AG10803 (cell line): ENCODE measurements around the gene CLECL1.

Source experiments
- DNase-seq: peaks from one replicate; pipeline ENCODE4 v3.0.0; 2010; ENCODE audit warnings: low read depth
- H3K4me3 ChIP-seq: 2 replicates; pipeline ENCODE4 v1.5.1; 2011; ENCODE audit warnings: mild to moderate bottlenecking, low read length, control low read depth
- CTCF ChIP-seq: conservative IDR thresholded peaks from 2 replicates; pipeline ENCODE4 v1.5.1; 2011; ENCODE audit warnings: mild to moderate bottlenecking, low read length, control low read depth, inconsistent platforms

Gene CLECL1

GRCh38 chr12:9756170-9756569 is 23.3 kb upstream of the CLECL1 start:
- DNase-seq: no peak
- no peak for TF ChIP-seq CTCF

GRCh38 chr12:9755567-9755966 is 22.7 kb upstream of the CLECL1 start:
- no peak overlapping the region for H3K4me3 ChIP-seq
- no peak for DNase-seq
- no peak for TF ChIP-seq CTCF

More at GRCh38 chr12:9756170-9756569, 23.3 kb upstream of the CLECL1 start:
- H3K4me3 ChIP-seq: no peak overlapping the region

GRCh38 chr12:9755035-9755434 is 22.1 kb upstream of the CLECL1 start:
- no peak overlapping the region for H3K4me3 ChIP-seq
- TF ChIP-seq CTCF: no peak
- DNase-seq: no peak

- no peak for TF ChIP-seq CTCF
- no peak overlapping the region for H3K4me3 ChIP-seq
- DNase-seq: no peak
These were observed 21.4 kb upstream of the CLECL1 start for GRCh38 chr12:9754099-9754927.

GRCh38 chr12:9753498-9753897 is 20.6 kb upstream of the CLECL1 start:
- H3K4me3 ChIP-seq: no peak overlapping the region
- DNase-seq: no peak
- TF ChIP-seq CTCF: no peak

GRCh38 chr12:9753073-9753472 is 20.2 kb upstream of the CLECL1 start:
- no peak overlapping the region for H3K4me3 ChIP-seq
- no peak for DNase-seq
- TF ChIP-seq CTCF: no peak
